Activated CD8-positive, alpha-beta T cell treated with anti-CD3 and anti-CD28 coated beads for 36 hours (primary cell): ENCODE data around the gene MACROD2. TPM values are rescaled to one million over a fixed set of nuclear protein-coding genes. Genes with fewer than 3 reads are reported as not detected.

ENCODE experiments used
- ATAC-seq: fragments of 200-7000 bp; cut with Tn5 transposase; one replicate; pipeline ENCODE4 v1.10.0; 2021; ENCODE audit warnings: mild to moderate bottlenecking, moderate library complexity
- CTCF ChIA-PET: fragments of 350-600 bp; sonication (Branson Sonifier 250); formaldehyde crosslinking; loops from one replicate; lab custom pipeline; 2021; ENCODE audit warnings: antibody characterized with exemption; lab: Charles Lee
- POLR2A ChIA-PET: fragments of 350-600 bp; sonication (Branson Sonifier 250); formaldehyde crosslinking; loops from one replicate; lab custom pipeline; 2021; ENCODE audit warnings: antibody characterized with exemption; lab: Charles Lee
- DNase-seq: peaks from one replicate; pipeline ENCODE4 v3.0.0-alpha.2; 2020
- H3K27ac Mint-ChIP-seq: one replicate; pipeline ENCODE4 v1.8.0; 2021; ENCODE audit warnings: mild to moderate bottlenecking, mixed read lengths
- H3K27me3 Mint-ChIP-seq: one replicate; pipeline ENCODE4 v1.8.0; 2021; ENCODE audit warnings: mixed read lengths
- H3K36me3 Mint-ChIP-seq: one replicate; pipeline ENCODE4 v1.8.0; 2021; ENCODE audit warnings: low read depth, mixed read lengths
- H3K4me1 Mint-ChIP-seq: one replicate; pipeline ENCODE4 v1.8.0; 2021; ENCODE audit warnings: low read depth, mixed read lengths
- H3K4me3 Mint-ChIP-seq: one replicate; pipeline ENCODE4 v1.8.0; 2021; ENCODE audit warnings: mild to moderate bottlenecking, moderate library complexity, mixed read lengths
- H3K9me3 Mint-ChIP-seq: one replicate; pipeline ENCODE4 v1.8.0; 2021; ENCODE audit warnings: mixed read lengths
- CTCF ChIP-seq: fragments of 200-600 bp; IDR thresholded peaks from one replicate; pipeline ENCODE4 v1.8.0; 2022; ENCODE audit warnings: antibody characterized with exemption, mild to moderate bottlenecking
- intact Hi-C: fragments of 100-400 bp; cut with micrococcal nuclease; formaldehyde crosslinking; loops from one replicate; pipeline ENCODE4 v1.10.0; 2022
- total RNA-seq, 2 experiments: library from RNA; stranded (reverse); gene quantifications; one replicate each; pipeline ENCODE4 v1.2.3, GENCODE V29; 2021

Gene MACROD2
- total RNA-seq, 2 experiments from 2014 or later = not detected

GRCh38 chr20:16018881-16019280 lies 2023.6 kb downstream of the MACROD2 start:
- ChIA-PET CTCF (no interaction called here), POLR2A (no interaction called here)
- no peak for DNase-seq
- Mint-ChIP-seq H3K4me3 (no peak overlapping the region), H3K4me1 (no peaks in the 10 kb centered on the region), H3K27ac (no peak overlapping the region), H3K9me3 (peaks cover 3% of the 10 kb centered on the region), H3K36me3 (no peaks in the 10 kb centered on the region), H3K27me3 (no peaks in the 10 kb centered on the region)
- no peak for TF ChIP-seq CTCF
- intact Hi-C loops = no loop called here
- no peak for ATAC-seq

GRCh38 chr20:16020971-16021370 lies 2025.7 kb downstream of the MACROD2 start:
- Mint-ChIP-seq H3K4me3 (no peak overlapping the region), H3K9me3 (peaks cover 3% of the 10 kb centered on the region), H3K4me1 (no peaks in the 10 kb centered on the region), H3K36me3 (no peaks in the 10 kb centered on the region), H3K27ac (no peak overlapping the region), H3K27me3 (no peaks in the 10 kb centered on the region)
- TF ChIP-seq CTCF = no peak
- ChIA-PET POLR2A (no interaction called here), CTCF (no interaction called here)
- DNase-seq = no peak
- intact Hi-C loops = no loop called here
- ATAC-seq = no peak

GRCh38 chr20:16025084-16025483 lies 2029.8 kb downstream of the MACROD2 start:
- no peaks in the 10 kb centered on the region for H3K9me3 Mint-ChIP-seq
- DNase-seq (no peak), ATAC-seq (no peak)
- CTCF ChIA-PET = no interaction called here
- H3K27ac Mint-ChIP-seq = no peak overlapping the region
- POLR2A ChIA-PET = no interaction called here
- H3K36me3 Mint-ChIP-seq = no peaks in the 10 kb centered on the region
- TF ChIP-seq CTCF = no peak
- intact Hi-C loops = no loop called here
- no peaks in the 10 kb centered on the region for H3K27me3 Mint-ChIP-seq
- H3K4me1 Mint-ChIP-seq = no peaks in the 10 kb centered on the region
- H3K4me3 Mint-ChIP-seq = no peak overlapping the region

- no peak for DNase-seq
- H3K4me1 Mint-ChIP-seq = no peaks in the 10 kb centered on the region
- intact Hi-C loops = no loop called here
Observed at GRCh38 chr20:16027686-16028085, 2032.4 kb downstream of the MACROD2 start.

GRCh38 chr20:16028923-16029322 lies 2033.6 kb downstream of the MACROD2 start:
- H3K4me3 Mint-ChIP-seq = no peak overlapping the region
- H3K9me3 Mint-ChIP-seq = no peaks in the 10 kb centered on the region
- TF ChIP-seq CTCF = no peak
- no peaks in the 10 kb centered on the region for H3K36me3 Mint-ChIP-seq
- ChIA-PET POLR2A (no interaction called here), CTCF (no interaction called here)
- H3K4me1 Mint-ChIP-seq = no peaks in the 10 kb centered on the region
- ATAC-seq (no peak), DNase-seq (no peak)
- no peaks in the 10 kb centered on the region for H3K27me3 Mint-ChIP-seq
- no peak overlapping the region for H3K27ac Mint-ChIP-seq
- intact Hi-C loops = no loop called here

More at GRCh38 chr20:16027686-16028085, 2032.4 kb downstream of the MACROD2 start:
- Mint-ChIP-seq H3K9me3 (no peaks in the 10 kb centered on the region), H3K27ac (no peak overlapping the region), H3K27me3 (no peaks in the 10 kb centered on the region), H3K36me3 (no peaks in the 10 kb centered on the region), H3K4me3 (no peak overlapping the region)
- TF ChIP-seq CTCF = no peak
- ChIA-PET POLR2A (no interaction called here), CTCF (no interaction called here)
- ATAC-seq = no peak
